ENCODE measurements around the gene ACR.

Gene ACR

DNA sequence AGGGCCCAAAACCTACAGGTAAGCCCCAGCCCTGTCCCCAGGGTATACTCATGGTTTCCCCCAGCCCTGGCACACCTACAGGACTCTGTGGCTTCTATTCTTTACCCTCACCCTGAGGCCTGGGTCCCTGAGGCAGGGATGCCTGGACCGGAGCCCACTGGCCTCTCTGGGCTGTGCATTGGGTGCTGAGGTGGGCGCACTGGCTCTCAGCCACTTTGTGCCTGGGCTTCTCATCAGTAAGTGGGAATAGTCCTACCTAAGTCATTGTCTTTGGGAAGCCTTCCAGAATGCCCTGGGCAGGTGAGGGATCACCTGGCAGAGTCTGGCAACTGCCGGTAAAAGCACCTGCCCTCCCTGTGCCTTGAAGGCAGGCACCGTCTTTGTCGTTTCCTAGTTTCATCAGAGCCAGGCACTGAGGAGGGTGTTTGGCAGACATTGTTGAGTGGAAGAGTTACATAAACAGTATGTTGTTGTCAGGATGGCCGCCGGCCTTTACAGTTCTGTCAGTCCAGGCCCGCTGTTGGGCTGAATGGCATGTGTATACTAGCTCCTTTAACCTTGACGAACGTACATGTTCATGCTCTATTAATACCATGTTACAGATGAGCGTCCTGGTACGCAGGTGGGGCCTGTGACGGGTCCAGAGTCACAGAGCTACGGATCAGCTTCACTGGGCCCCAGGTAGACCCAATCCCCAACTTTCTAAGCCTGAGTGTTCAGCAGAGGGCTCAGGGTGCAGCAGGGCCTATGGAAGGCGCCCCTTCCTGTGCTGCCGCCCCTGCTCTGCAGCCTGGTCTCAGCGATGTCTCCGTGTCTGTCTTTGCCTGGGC is 42.4 kb upstream of the ACR start:
- ChIA-PET POLR2A (no interaction called here), CTCF (no interaction called here)
- TF ChIP-seq, protein P1, sequence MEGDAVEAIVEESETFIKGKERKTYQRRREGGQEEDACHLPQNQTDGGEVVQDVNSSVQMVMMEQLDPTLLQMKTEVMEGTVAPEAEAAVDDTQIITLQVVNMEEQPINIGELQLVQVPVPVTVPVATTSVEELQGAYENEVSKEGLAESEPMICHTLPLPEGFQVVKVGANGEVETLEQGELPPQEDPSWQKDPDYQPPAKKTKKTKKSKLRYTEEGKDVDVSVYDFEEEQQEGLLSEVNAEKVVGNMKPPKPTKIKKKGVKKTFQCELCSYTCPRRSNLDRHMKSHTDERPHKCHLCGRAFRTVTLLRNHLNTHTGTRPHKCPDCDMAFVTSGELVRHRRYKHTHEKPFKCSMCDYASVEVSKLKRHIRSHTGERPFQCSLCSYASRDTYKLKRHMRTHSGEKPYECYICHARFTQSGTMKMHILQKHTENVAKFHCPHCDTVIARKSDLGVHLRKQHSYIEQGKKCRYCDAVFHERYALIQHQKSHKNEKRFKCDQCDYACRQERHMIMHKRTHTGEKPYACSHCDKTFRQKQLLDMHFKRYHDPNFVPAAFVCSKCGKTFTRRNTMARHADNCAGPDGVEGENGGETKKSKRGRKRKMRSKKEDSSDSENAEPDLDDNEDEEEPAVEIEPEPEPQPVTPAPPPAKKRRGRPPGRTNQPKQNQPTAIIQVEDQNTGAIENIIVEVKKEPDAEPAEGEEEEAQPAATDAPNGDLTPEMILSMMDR (IDR thresholded peaks at IDR 0.05; ENCODE audit: control extremely low read depth, extremely low read depth, low read depth, missing control alignments), result no peak
- DNase-seq (ENCODE audit: extremely low spot score), result no peak

DNA sequence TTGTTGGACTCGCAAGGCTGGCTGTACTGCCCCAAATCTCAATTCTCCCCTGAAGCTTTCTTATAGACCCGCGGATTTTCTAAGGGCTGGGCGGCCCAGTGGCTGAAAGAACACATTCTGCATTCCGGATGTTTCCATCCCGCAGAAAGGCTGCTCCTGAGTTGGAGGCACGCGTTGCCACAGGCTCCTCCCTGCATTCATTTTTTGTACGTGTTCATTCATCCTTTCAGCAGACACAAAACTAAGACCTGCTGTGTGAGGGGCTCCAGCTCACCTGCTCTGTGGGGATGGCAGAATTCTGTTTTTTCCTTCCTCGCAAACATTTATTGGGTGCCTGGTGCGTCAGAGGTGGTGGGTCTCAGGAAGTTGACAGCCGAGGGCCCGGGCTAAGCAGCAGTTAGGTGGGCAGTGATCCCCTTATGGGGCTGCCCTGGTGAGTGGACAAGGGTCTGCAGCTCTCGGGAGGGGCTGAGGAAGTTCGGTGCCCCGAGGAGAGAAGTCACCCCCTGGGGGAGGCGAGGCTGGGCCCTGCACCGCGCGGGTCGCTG is 41.7 kb upstream of the ACR start:
- TF ChIP-seq, protein P1 (IDR thresholded peaks at IDR 0.05; ENCODE audit: control extremely low read depth, extremely low read depth, low read depth, missing control alignments), result no peak
- ChIA-PET CTCF (no interaction called here), POLR2A (no interaction called here)
- no peak for DNase-seq (ENCODE audit: extremely low spot score)

DNA sequence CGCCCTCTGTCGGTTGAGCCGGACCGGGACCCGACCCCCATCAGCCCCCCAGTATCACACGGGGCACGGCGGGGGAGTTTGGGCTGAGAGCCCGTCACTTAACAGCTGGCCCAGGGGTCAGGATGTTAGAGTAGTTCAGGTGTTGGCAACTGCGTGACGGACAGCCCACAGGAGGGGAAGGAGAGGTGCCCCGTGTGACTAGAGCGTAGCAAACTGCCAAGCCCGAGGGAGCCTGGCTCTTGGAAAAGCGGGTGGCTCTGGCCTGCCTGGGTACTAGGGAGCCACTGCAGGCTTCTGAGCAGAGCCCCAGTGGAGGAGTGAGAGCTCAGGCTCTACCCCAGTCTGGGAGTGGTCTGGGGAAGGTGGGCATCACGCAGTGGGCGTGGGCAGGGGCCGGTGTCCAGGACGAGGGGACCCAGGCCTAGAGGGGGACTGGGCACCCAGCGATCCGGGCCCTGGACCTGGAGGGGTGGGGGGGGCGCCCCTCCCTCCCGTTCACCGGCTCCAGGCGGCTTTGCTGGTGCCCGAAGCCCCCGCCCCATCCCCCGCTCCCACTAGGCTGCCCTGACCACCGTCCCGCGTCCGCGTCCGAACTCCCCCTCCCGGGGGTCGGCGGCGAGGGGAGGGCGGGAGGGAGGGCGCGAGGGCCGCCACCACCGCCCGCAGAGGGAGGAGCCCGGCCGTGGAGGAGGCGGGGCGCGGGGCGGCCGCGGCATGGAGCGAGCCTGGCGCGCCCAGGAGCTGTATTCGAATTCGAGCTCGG is 41.0 kb upstream of the ACR start:
- ChIA-PET CTCF (no interaction called here), POLR2A (no interaction called here)
- no peak for DNase-seq (ENCODE audit: extremely low spot score)
- TF ChIP-seq, protein P1 (IDR thresholded peaks at IDR 0.05; ENCODE audit: control extremely low read depth, extremely low read depth, low read depth, missing control alignments), result no peak

DNA sequence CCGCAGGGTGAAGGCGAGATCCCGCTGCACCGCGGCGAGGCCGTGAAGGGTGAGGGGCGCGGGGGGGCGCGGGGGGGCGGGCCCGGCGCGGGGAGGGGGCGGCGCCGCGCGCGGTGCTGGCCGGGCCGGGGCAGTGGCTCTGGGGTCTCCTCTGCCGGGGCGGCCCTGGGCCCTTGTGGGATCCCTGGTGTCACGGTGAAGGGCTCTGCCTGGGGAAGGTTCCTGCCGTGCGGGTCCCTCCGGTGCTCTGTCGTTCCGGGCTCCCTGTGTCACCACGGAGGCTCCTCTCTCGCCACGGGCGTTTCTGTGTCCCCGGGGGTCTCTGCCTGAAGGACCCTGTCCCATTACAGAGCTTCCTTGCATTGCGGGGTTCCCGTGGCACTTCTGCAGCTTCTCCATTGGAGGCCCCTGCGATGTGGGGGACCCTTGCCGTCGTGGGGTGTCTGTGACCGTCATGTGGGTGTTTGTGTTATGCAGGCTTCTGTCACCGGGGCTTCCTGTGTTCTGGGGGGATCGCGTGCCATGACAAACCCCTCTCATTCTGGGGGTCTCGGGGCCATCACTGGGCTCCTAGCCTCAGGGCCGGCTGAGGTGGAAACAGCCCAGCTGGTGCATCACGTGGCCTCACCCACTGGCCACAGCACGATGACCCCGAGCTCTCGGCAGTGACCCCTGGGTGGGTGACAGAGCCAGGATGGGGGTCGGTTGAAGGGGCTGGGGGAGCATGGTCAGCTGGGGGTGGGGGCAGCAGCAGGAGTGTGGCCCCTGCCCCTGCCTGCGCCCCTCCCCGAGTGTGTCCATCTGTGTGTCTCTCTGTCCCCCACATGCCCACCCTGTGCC is 40.1 kb upstream of the ACR start:
- ChIA-PET CTCF (no interaction called here), POLR2A (no interaction called here)
- TF ChIP-seq, protein P1 (IDR thresholded peaks at IDR 0.05; ENCODE audit: control extremely low read depth, extremely low read depth, low read depth, missing control alignments), result no peak
- no peak for DNase-seq (ENCODE audit: extremely low spot score)

DNA sequence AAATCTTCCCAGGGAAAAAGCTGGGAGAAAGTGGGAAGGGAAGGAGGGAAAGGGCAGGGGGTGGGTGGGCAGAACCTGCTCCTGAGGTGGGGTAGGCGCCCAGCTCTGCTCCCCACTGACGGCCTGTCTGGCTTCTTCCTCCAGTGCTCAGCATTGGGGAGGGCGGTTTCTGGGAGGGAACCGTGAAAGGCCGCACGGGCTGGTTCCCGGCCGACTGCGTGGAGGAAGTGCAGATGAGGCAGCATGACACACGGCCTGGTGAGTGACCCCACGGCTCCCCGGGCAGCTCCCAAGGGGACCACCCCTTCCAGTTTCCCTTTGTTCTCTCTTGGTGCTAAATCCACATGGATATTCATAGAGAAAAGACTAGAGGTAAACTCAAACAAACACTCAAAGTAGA is 39.5 kb upstream of the ACR start:
- DNase-seq (ENCODE audit: extremely low spot score), result no peak
- TF ChIP-seq, protein P1 (IDR thresholded peaks at IDR 0.05; ENCODE audit: control extremely low read depth, extremely low read depth, low read depth, missing control alignments), result no peak
- ChIA-PET POLR2A (no interaction called here), CTCF (interaction anchor here (2.9 kb wide), 1 partner anchor 8 kb away, joined by 11 read pairs; no protein-coding TSS in a partner anchor)
